GM12891 (cell line): ENCODE results near the gene LUZP4.

Source experiments
- PAX5 ChIP-seq: IDR thresholded peaks from 2 replicates; pipeline ENCODE4 v1.6.1; 2011; ENCODE audit warnings: low read length, moderate library complexity, mild to moderate bottlenecking; ENCODE audit not compliant: insufficient read depth, severe bottlenecking
- POLR2A ChIP-seq: IDR thresholded peaks from 2 replicates; pipeline ENCODE4 v1.6.1; 2011; ENCODE audit warnings: low read depth, low read length, control low read depth
- POLR2AphosphoS5 ChIP-seq: IDR thresholded peaks from 2 replicates; pipeline ENCODE4 v1.6.1; 2011; ENCODE audit warnings: low read depth, low read length, control low read depth
- TAF1 ChIP-seq: IDR thresholded peaks from 2 replicates; pipeline ENCODE4 v1.6.1; 2011; ENCODE audit warnings: low read depth, low read length, control low read depth

DNA sequence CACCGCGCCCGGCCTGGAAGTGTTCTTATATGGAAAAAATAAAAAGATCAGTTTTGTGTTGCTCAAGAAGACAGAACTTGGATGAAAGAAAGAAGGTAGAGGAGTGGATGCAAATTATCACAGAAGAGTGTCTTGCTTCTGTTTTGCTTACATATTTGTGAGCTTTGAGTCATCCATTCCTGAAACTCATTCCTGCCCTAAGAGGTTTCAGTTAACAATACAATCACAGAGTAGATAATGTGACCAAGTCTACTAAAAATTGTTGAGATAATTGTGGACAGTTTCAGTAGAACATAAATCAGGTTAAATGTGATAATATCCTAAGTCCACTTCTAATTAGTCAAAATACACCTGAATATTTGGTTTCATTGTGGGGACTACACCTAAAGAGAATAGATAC lies 29.2 kb upstream of the LUZP4 start:
- no peak for TF ChIP-seq POLR2A
- TF ChIP-seq TAF1: no peak
- TF ChIP-seq POLR2AphosphoS5: no peak
- no peak for TF ChIP-seq PAX5
